Glutamatergic neuron (in vitro differentiated cells): ENCODE measurements around the gene MIEF1. TPM values are rescaled to one million over a fixed set of nuclear protein-coding genes. Genes with fewer than 3 reads are reported as not detected.

Experiments used
- DNase-seq: peaks from one replicate; pipeline ENCODE4 v3.0.0; 2022
- H3K27ac Mint-ChIP-seq: one replicate; pipeline ENCODE4 v1.8.0; 2020; ENCODE audit warnings: mild to moderate bottlenecking, mixed read lengths, inconsistent platforms; ENCODE audit not compliant: unreplicated experiment
- H3K27me3 Mint-ChIP-seq: one replicate; pipeline ENCODE4 v1.8.0; 2020; ENCODE audit warnings: mild to moderate bottlenecking, moderate library complexity, mixed read lengths, inconsistent platforms; ENCODE audit not compliant: unreplicated experiment
- H3K36me3 Mint-ChIP-seq: one replicate; pipeline ENCODE4 v1.8.0; 2020; ENCODE audit warnings: mild to moderate bottlenecking, mixed read lengths, inconsistent platforms; ENCODE audit not compliant: unreplicated experiment
- H3K4me1 Mint-ChIP-seq: one replicate; pipeline ENCODE4 v1.8.0; 2020; ENCODE audit warnings: mild to moderate bottlenecking, low read depth, mixed read lengths, inconsistent platforms; ENCODE audit not compliant: unreplicated experiment
- H3K4me3 Mint-ChIP-seq: one replicate; pipeline ENCODE4 v1.8.0; 2020; ENCODE audit warnings: mild to moderate bottlenecking, mixed read lengths, inconsistent platforms; ENCODE audit not compliant: unreplicated experiment
- H3K9me3 Mint-ChIP-seq: one replicate; pipeline ENCODE4 v1.8.0; 2020; ENCODE audit warnings: mild to moderate bottlenecking, moderate library complexity, mixed read lengths, inconsistent platforms; ENCODE audit not compliant: unreplicated experiment
- total RNA-seq: library from RNA; stranded (reverse); fragmentation: NEBNext Ultra II Directional; extraction: Animal tissue kit (Norgen Biotek cat#: 25700); gene quantifications from one replicate; pipeline ENCODE4 v1.2.1, GENCODE V29; 2021; ENCODE audit not compliant: unreplicated experiment
- TF ChIP-seq, protein P1 (sequence below): fragments of 200-600 bp; sonication (generic); IDR thresholded peaks from one replicate; pipeline ENCODE4 v1.5.0; 2021; ENCODE audit not compliant: partially characterized antibody, unreplicated experiment

The MIEF1 gene
- total RNA-seq, 1 donor from 2014 or later: 40.0 TPM

- H3K27ac Mint-ChIP-seq: peak overlapping the region; percentile 6
- H3K9me3 Mint-ChIP-seq: peaks cover 3% of the 10 kb centered on the region
- peaks cover 9% of the 10 kb centered on the region for H3K4me1 Mint-ChIP-seq
- peak overlapping the region; percentile 18 for H3K4me3 Mint-ChIP-seq
- H3K36me3 Mint-ChIP-seq: peaks cover 5% of the 10 kb centered on the region
- no peak for DNase-seq
- peaks cover 8% of the 10 kb centered on the region for H3K27me3 Mint-ChIP-seq
- TF ChIP-seq, protein P1, sequence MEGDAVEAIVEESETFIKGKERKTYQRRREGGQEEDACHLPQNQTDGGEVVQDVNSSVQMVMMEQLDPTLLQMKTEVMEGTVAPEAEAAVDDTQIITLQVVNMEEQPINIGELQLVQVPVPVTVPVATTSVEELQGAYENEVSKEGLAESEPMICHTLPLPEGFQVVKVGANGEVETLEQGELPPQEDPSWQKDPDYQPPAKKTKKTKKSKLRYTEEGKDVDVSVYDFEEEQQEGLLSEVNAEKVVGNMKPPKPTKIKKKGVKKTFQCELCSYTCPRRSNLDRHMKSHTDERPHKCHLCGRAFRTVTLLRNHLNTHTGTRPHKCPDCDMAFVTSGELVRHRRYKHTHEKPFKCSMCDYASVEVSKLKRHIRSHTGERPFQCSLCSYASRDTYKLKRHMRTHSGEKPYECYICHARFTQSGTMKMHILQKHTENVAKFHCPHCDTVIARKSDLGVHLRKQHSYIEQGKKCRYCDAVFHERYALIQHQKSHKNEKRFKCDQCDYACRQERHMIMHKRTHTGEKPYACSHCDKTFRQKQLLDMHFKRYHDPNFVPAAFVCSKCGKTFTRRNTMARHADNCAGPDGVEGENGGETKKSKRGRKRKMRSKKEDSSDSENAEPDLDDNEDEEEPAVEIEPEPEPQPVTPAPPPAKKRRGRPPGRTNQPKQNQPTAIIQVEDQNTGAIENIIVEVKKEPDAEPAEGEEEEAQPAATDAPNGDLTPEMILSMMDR: no peak
Observed at GRCh38 chr22:39515266-39516050, 13.4 kb downstream of the MIEF1 start.

DNA sequence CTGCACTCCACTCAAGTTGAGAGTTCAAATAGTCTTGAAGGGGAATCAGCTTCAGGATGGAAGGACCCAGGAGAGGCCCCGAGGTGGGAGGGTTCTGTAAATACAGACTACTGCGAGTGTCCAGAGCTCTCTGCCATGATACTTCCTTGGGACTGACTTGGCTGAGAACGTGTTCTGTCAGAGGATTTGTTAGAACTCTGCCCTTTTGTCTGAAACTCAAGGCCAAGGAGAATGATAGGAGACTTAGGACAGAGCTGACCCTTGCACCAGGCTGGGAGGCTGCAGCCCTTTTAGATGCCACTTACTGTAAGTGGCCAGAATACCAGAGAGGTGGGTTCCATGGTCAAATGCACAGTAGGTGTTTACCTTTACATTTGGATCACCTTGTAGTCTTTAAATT, 15.4 kb downstream of the MIEF1 start:
- DNase-seq: no peak
- Mint-ChIP-seq H3K4me1 (peaks cover 17% of the 10 kb centered on the region), H3K27me3 (peaks cover 13% of the 10 kb centered on the region), H3K4me3 (no peak overlapping the region), H3K9me3 (peaks cover 9% of the 10 kb centered on the region), H3K27ac (no peak overlapping the region), H3K36me3 (peaks cover 14% of the 10 kb centered on the region)
- TF ChIP-seq, protein P1: no peak

- Mint-ChIP-seq H3K27ac (peak overlapping the region; percentile 90), H3K4me3 (peak overlapping the region; percentile 98), H3K4me1 (peaks cover 23% of the 10 kb centered on the region), H3K36me3 (peaks cover 14% of the 10 kb centered on the region), H3K9me3 (peaks cover 11% of the 10 kb centered on the region), H3K27me3 (peaks cover 17% of the 10 kb centered on the region)
- TF ChIP-seq, protein P1: no peak
- DNase-seq: no peak
Observed at GRCh38 chr22:39518144-39518786, 16.2 kb downstream of the MIEF1 start.

DNA sequence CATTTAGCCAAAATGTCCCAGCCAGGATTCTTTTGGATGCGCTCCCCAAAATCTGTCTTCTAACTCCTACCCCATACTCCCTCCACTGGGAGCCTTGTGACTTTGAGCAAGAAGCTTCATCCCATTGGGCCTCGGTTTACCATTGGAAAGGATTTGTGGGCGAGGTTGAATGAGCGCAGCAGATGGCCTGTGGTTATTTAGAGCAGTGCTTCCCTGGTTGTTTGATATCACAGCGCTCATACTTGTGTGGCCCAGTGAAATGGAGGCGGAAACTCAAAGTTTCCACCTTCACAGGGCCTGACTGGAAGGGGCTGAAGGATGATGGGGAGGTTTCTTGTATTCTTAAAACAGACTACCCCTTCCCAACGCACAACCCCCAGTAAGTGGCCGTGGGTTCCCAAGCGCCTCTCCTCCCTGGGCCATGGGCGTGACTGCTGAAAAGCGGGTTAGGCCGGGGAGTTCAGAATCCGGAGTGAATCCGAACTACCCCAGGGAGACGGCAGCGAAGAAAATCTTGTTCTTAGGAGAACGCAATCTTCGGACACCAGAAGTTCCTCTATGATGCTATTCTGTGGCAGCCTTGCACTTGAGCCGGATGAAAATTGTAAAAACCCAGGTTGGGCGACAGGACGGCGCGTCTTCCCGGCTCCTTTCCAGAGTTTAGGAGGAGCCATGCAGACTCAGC, 17.0 kb downstream of the MIEF1 start:
- TF ChIP-seq, protein P1: no peak
- DNase-seq: peak; percentile 54
- Mint-ChIP-seq H3K4me1 (peaks cover 25% of the 10 kb centered on the region), H3K36me3 (peaks cover 14% of the 10 kb centered on the region), H3K27me3 (peaks cover 19% of the 10 kb centered on the region), H3K27ac (peak overlapping the region; percentile 90), H3K9me3 (peaks cover 13% of the 10 kb centered on the region), H3K4me3 (peak overlapping the region; percentile 98)
